Measurements from ENCODE around the gene DACH1. TPM values are rescaled to one million over a fixed set of nuclear protein-coding genes. Genes with fewer than 3 reads are reported as not detected.

Gene DACH1
- polyA plus RNA-seq, 3 donors: 0.03 to 0.69 (median 0.26) TPM

GRCh38 chr13:71491010-71491409, 376.0 kb downstream of the DACH1 start:
- no peak overlapping the region for H3K4me3 ChIP-seq (replicated peaks in 1 of 3; ENCODE audit: low read depth in 2 of 3, low read length in 3 of 3)
- peaks cover 4 to 7% of the 10 kb centered on the region in 2 donors for H3K36me3 ChIP-seq (replicated peaks in 1 of 2; ENCODE audit: control insufficient read depth in 1 of 2, insufficient read depth in 2 of 2, low read length in 2 of 2)
- H3K4me2 ChIP-seq (replicated peaks; ENCODE audit: extremely low read depth, low read length, poor library complexity, severe bottlenecking): no peak overlapping the region
- no peak for TF ChIP-seq CTCF (IDR thresholded peaks at IDR 0.05)
- no peak for DNase-seq
- no peak overlapping the region for H3K27ac ChIP-seq (ENCODE audit: low read depth in 1 of 2, low read length in 2 of 2)
- H3K36me3 Mint-ChIP-seq: peaks cover 3 to 10% of the 10 kb centered on the region in 2 donors
- no peaks in the 10 kb centered on the region for H3K79me2 ChIP-seq (ENCODE audit: insufficient read depth, low read length)
- H4K20me1 ChIP-seq (ENCODE audit: insufficient read depth, low read length): no peaks in the 10 kb centered on the region
- H3K27ac Mint-ChIP-seq: no peak overlapping the region
- no peak overlapping the region for H3K9ac ChIP-seq (ENCODE audit: insufficient read depth, low read length, poor library complexity, severe bottlenecking)
- no peak overlapping the region for H2AFZ ChIP-seq (ENCODE audit: insufficient read depth, low read depth, low read length, poor library complexity, severe bottlenecking)
- no peaks in the 10 kb centered on the region for H3K27me3 ChIP-seq (ENCODE audit: control insufficient read depth in 2 of 2, insufficient read depth in 2 of 2, low read length in 2 of 2)
- H3K9me3 Mint-ChIP-seq: peaks cover 0 to 3% (median 0%) of the 10 kb centered on the region in 7 donors
- H3K9me3 ChIP-seq (replicated peaks in 1 of 2; ENCODE audit: control insufficient read depth in 1 of 2, insufficient read depth in 1 of 2, low read length in 2 of 2): no peaks in the 10 kb centered on the region
- no CpG with 5 or more reads among the region's 1 CpG for WGBS (ENCODE audit: insufficient coverage)
- H3K4me1 Mint-ChIP-seq: peaks cover 3% of the 10 kb centered on the region
- no peaks in the 10 kb centered on the region for H3K27me3 Mint-ChIP-seq (ENCODE audit: low read depth in 3 of 3)
- H3K4me3 Mint-ChIP-seq: no peak overlapping the region
- intact Hi-C loops (cut with micrococcal nuclease): no loop called here
- no peaks in the 10 kb centered on the region for H3K4me1 ChIP-seq (ENCODE audit: control insufficient read depth in 1 of 2, insufficient read depth in 2 of 2, low read length in 2 of 2)

- Histone ChIP-seq H3K4me3 (replicated peaks in 1 of 3; ENCODE audit: low read depth in 2 of 3, low read length in 3 of 3) (no peak overlapping the region), H3K4me2 (replicated peaks; ENCODE audit: extremely low read depth, low read length, poor library complexity, severe bottlenecking) (no peak overlapping the region), H3K4me1 (ENCODE audit: control insufficient read depth in 1 of 2, insufficient read depth in 2 of 2, low read length in 2 of 2) (no peaks in the 10 kb centered on the region), H3K27me3 (ENCODE audit: control insufficient read depth in 2 of 2, insufficient read depth in 2 of 2, low read length in 2 of 2) (no peaks in the 10 kb centered on the region), H3K79me2 (ENCODE audit: insufficient read depth, low read length) (no peaks in the 10 kb centered on the region), H3K36me3 (replicated peaks in 1 of 2; ENCODE audit: control insufficient read depth in 1 of 2, insufficient read depth in 2 of 2, low read length in 2 of 2) (peaks cover 4 to 7% of the 10 kb centered on the region in 2 donors), H4K20me1 (ENCODE audit: insufficient read depth, low read length) (no peaks in the 10 kb centered on the region), H3K9me3 (replicated peaks in 1 of 2; ENCODE audit: control insufficient read depth in 1 of 2, insufficient read depth in 1 of 2, low read length in 2 of 2) (peaks cover 0 to 3% of the 10 kb centered on the region in 2 donors), H2AFZ (ENCODE audit: insufficient read depth, low read depth, low read length, poor library complexity, severe bottlenecking) (no peak overlapping the region), H3K27ac (ENCODE audit: low read depth in 1 of 2, low read length in 2 of 2) (no peak overlapping the region), H3K9ac (ENCODE audit: insufficient read depth, low read length, poor library complexity, severe bottlenecking) (no peak overlapping the region)
- DNase-seq: no peak
- intact Hi-C loops (cut with micrococcal nuclease): no loop called here
- H3K27ac Mint-ChIP-seq: no peak overlapping the region
- H3K4me1 Mint-ChIP-seq: peaks cover 3% of the 10 kb centered on the region
- H3K27me3 Mint-ChIP-seq (ENCODE audit: low read depth in 3 of 3): no peaks in the 10 kb centered on the region
- H3K4me3 Mint-ChIP-seq: no peak overlapping the region
- no peak for TF ChIP-seq CTCF (IDR thresholded peaks at IDR 0.05)
- peaks cover 0 to 5% (median 0%) of the 10 kb centered on the region in 7 donors for H3K9me3 Mint-ChIP-seq
- peaks cover 4 to 11% of the 10 kb centered on the region in 2 donors for H3K36me3 Mint-ChIP-seq
- 100% methylated on average over 3 of the region's 3 CpGs for WGBS (ENCODE audit: insufficient coverage)
These were observed 378.0 kb downstream of the DACH1 start for GRCh38 chr13:71489041-71489440.

Measured in CD14-positive monocyte (primary cell).